ENCODE results near the gene ZCCHC24. TPM values are rescaled to one million over a fixed set of nuclear protein-coding genes. Genes with fewer than 3 reads are reported as not detected.

ZCCHC24 gene
- total RNA-seq, 4 donors from 2014 or later: 15.6 to 41.1 (median 22.5) TPM

- H3K27ac ChIP-seq: peak within 1 kb of the TSS; percentile 91 to 96 (median 92)
- peaks cover 4 to 23% (median 16%) of the 10 kb centered on the region in 4 donors for H3K4me1 ChIP-seq
- intact Hi-C loops (cut with DNase I; ENCODE audit: low total_unique reads): no loop called here
- TF ChIP-seq CTCF (IDR thresholded peaks at IDR 0.05): peak; percentile 97 to 99 (median 99)
- TF ChIP-seq POLR2A (IDR thresholded peaks at IDR 0.05): peak; percentile 70
- TF ChIP-seq POLR2AphosphoS5 (IDR thresholded peaks at IDR 0.05): peak; percentile 74 to 93 (median 91)
- no peak for TF ChIP-seq EP300 (IDR thresholded peaks at IDR 0.05; ENCODE audit: low read depth)
- peaks cover 0 to 24% (median 11%) of the 10 kb centered on the region in 4 donors for H3K36me3 ChIP-seq
- 0 to 1% methylated on average over 1 to 61 of the region's 77 CpGs for WGBS, 2 donors (ENCODE audit: low coverage in 1 of 2)
- H3K27me3 ChIP-seq: no peaks in the 10 kb centered on the region
- peak within 1 kb of the TSS; percentile 55 to 91 (median 65) for H3K4me3 ChIP-seq
- DNase-seq: peak; percentile 96
- no peaks in the 10 kb centered on the region for H3K9me3 ChIP-seq
- in situ Hi-C loops (cut with MboI; ENCODE audit: low pct_ligation_motif_present in 1 of 4, low pct_unique_long_range_greater_than_20kb in 1 of 4, low sequenced_read_pairs in 3 of 4): no loop called here
Observed at GRCh38 chr10:79347226-79347893, 98.1 kb downstream of the ZCCHC24 start, which contains the start of gene PPIF. TSS of gene PPIF (plus strand) at chr10:79347469. CDS start at chr10:79347549, 80 bp downstream.

- H3K27me3 ChIP-seq: no peaks in the 10 kb centered on the region
- intact Hi-C loops (cut with DNase I; ENCODE audit: low total_unique reads) (no loop called here), in situ Hi-C loops (cut with MboI; ENCODE audit: low pct_ligation_motif_present in 1 of 4, low pct_unique_long_range_greater_than_20kb in 1 of 4, low sequenced_read_pairs in 3 of 4) (no loop called here)
- TF ChIP-seq CTCF (IDR thresholded peaks at IDR 0.05): no peak
- TF ChIP-seq EP300 (IDR thresholded peaks at IDR 0.05; ENCODE audit: low read depth): no peak
- TF ChIP-seq POLR2A (IDR thresholded peaks at IDR 0.05): no peak
- no peak for TF ChIP-seq POLR2AphosphoS5 (IDR thresholded peaks at IDR 0.05)
- 11 to 60% methylated on average over 2 to 12 of the region's 12 CpGs for WGBS, 2 donors (ENCODE audit: low coverage in 1 of 2)
- peaks cover 0 to 18% (median 7%) of the 10 kb centered on the region in 4 donors for H3K36me3 ChIP-seq
- H3K4me1 ChIP-seq: peaks cover 4 to 23% (median 19%) of the 10 kb centered on the region in 4 donors
- no peak for DNase-seq
- peak overlapping the region in 1 of 4 donors; percentile 65 for H3K4me3 ChIP-seq
- H3K9me3 ChIP-seq: no peaks in the 10 kb centered on the region
- peak overlapping the region in 3 of 4 donors; percentile 92 to 96 (median 93) for H3K27ac ChIP-seq
Observed at GRCh38 chr10:79346388-79347225, 98.8 kb downstream of the ZCCHC24 start.

- in situ Hi-C loops (cut with MboI; ENCODE audit: low pct_ligation_motif_present in 1 of 4, low pct_unique_long_range_greater_than_20kb in 1 of 4, low sequenced_read_pairs in 3 of 4): no loop called here
Observed at GRCh38 chr10:79346012-79346340, 99.4 kb downstream of the ZCCHC24 start.

More at GRCh38 chr10:79346012-79346340, 99.4 kb downstream of the ZCCHC24 start:
- H3K36me3 ChIP-seq: peaks cover 0 to 13% (median 5%) of the 10 kb centered on the region in 4 donors
- intact Hi-C loops (cut with DNase I; ENCODE audit: low total_unique reads): no loop called here
- no peaks in the 10 kb centered on the region for H3K27me3 ChIP-seq
- no peak for DNase-seq
- 91% methylated on average over 2 of the region's 2 CpGs; no CpG with 5 or more reads in 1 of the 2 donors for WGBS, 2 donors (ENCODE audit: low coverage in 1 of 2)
- H3K4me1 ChIP-seq: peaks cover 4 to 23% (median 19%) of the 10 kb centered on the region in 4 donors
- H3K4me3 ChIP-seq: no peak overlapping the region
- no peaks in the 10 kb centered on the region for H3K9me3 ChIP-seq
- H3K27ac ChIP-seq: no peak overlapping the region
- TF ChIP-seq EP300 (IDR thresholded peaks at IDR 0.05; ENCODE audit: low read depth): no peak
- TF ChIP-seq POLR2A (IDR thresholded peaks at IDR 0.05): no peak
- TF ChIP-seq CTCF (IDR thresholded peaks at IDR 0.05): no peak
- no peak for TF ChIP-seq POLR2AphosphoS5 (IDR thresholded peaks at IDR 0.05)
